A172 (cell line): ENCODE measurements around the gene DLD. TPM values are rescaled to one million over a fixed set of nuclear protein-coding genes. Genes with fewer than 3 reads are reported as not detected.
"Not testable (repeated sequence)": the region's sequence is repeated elsewhere in the genome, so short reads cannot be mapped to it uniquely, and the experiment has no call there.

Experiments used
- DNase-seq: peaks from one replicate; pipeline ENCODE4 v3.0.0-alpha.2; 2015; ENCODE audit warnings: low spot score
- total RNA-seq: library from RNA; depleted of rRNA; stranded (reverse); fragments of >200 nt; shearing (Covaris generic); gene quantifications from 2 replicates; pipeline ENCODE4 v1.2.3, GENCODE V29; 2014

DLD gene
- total RNA-seq, 1 experiment from 2014 or later, result 363 TPM

DNA sequence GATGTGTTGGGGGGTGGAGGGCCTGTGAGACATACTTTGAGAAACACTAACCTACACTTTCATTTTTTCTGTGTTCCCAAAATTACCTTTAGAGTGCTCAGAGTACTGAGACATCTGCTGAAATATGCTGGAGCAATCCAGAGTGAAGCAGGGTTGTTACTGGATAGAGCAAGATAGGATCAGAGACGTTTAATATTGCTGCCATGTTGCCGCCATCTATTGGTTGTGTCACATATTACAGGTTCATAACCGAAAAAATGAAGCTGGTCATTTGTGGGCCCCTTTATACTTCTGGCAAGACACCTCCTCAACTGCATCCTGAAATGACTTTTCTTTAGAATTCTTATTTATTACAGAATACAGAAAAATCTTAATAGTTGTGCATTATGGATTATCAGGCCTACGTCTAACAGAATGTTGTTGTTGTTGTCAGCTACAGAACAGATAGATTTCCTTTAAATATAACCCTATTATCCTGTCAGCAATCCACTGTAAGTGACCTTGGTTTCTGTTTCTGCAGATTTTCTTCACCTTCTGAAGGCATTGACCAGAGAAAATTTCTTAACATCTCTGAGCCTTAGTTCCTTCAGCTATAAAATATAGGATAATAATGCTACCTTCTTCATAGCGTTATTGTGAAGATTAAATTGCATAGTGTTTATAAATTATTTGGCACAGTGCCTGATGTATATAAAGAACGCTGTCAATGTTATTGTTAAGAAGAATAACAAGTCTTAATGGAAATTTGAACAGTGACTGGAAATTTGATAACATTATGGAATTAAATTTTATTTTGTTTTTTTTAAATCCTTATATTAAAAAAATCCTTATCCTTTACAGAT lies 16.2 kb upstream of the DLD start:
- peak; percentile 79 for DNase-seq

DNA sequence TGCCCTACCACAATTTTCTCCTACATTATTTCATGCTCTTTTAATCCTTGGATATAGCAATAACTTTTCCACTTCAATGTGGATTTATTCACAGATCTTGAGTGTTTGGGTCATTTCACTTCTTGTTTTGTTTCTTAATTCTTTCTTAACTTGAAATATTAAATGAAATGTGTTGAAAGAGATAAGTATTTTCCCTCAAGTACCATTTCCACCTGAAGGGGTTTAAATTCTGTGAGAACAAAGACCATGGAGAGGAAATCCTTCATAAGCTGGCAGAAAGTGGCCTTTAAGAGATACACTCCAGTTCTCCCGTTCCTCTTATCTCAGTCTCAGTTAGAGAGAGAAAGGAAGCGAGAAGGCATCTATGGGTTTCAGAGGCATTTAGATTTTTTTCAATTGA lies 14.1 kb upstream of the DLD start:
- no peak for DNase-seq

DNA sequence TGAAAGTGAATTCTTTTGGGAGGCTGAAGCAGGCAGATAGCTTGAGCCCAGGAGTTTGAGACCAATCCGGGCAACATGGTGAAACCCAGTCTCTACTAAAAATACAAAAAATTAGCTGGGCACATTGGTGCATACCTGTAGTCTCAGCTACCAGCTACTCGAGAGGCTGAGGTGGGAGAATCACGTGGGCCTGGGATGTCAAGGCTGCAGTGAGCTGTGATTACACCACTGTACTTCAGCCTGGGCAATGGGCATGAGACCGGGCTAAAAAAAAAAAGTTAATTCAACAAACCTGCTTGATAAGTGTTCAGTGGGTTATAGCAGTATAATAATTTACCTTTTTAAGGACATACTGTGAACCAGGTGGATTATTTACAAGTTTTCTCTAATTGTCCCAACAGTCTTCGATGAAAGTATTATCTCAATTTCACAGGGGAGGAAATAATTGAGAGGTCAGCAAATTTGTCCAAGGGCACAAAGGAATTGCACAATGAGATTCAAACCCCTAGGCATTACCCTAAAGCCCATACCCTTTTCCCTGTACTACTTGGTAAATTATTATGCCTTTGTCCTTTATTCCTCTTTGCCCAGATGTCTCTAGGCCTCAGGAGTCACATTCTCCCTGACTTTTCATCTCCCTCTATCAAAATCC lies 13.1 kb upstream of the DLD start:
- DNase-seq, result no peak

DNA sequence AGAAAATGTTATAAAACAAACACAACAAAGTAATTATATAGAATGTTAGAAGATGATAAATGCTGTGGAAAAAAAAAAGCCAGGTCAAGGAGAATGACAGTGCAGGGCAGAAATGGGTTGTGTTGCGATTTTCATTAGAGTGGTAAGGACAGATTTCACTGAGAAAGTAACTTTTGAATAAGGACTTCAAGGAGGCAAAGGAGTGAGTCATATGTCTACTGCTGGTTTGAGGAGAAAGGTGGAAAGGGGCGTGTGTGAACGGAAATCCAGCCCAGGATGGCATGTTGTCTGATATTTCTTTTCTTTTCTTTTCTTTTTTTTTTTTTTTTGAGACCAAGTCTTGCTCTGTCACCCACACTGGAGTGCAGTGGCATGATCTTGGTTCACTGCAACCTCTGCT lies 12.3 kb upstream of the DLD start:
- DNase-seq, result no peak

- peak; percentile 70 for DNase-seq
Observed at GRCh38 chr7:107879400-107880035, 11.5 kb upstream of the DLD start.

GRCh38 chr7:107882766-107883165 lies 8.2 kb upstream of the DLD start:
- no peak for DNase-seq

GRCh38 chr7:107884066-107884818 lies 6.7 kb upstream of the DLD start:
- no peak for DNase-seq

DNA sequence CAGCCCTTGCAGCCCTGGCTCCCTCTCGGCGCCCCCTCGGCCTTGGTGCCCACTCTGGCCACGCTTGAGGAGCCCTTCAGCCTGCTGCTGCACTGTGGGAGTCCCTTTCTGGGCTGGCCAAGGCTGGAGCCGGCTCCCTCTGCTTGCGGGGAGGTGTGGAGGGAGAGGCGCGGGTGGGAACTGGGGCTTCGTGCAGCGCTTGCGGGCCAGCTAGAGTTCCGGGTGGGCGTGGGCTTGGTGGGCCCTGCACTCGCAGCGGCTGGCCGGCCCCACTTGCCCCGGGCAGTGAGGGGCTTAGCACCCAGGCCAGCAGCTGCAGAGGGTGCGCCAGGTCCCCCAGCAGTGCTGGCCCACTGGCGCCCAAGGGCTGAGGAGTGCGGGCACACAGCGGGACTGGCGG lies 3.2 kb upstream of the DLD start:
- DNase-seq, result not testable (repeated sequence)

DNA sequence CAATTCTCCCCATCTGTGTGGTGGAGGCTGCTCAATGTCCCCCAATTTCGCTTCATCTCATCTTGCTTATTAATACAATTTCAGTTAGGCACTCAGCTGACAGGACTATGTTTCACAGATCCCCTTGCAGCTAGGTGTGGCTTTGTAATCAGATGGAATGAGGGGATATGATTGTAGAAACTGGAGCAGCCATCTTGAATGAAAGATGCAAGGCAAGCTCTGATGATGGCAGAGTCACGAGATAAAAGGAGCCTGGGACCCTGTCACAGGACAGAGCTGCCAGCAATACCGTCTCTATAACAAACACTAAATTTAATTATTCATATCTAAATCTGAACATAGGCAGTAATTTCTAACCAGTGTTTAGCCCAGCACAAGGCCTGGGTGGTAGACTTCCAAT lies 991 bp upstream of the DLD start:
- DNase-seq, result no peak

- no peak for DNase-seq
Observed at GRCh38 chr7:107890493-107890961, 456 bp upstream of the DLD start.

DNA sequence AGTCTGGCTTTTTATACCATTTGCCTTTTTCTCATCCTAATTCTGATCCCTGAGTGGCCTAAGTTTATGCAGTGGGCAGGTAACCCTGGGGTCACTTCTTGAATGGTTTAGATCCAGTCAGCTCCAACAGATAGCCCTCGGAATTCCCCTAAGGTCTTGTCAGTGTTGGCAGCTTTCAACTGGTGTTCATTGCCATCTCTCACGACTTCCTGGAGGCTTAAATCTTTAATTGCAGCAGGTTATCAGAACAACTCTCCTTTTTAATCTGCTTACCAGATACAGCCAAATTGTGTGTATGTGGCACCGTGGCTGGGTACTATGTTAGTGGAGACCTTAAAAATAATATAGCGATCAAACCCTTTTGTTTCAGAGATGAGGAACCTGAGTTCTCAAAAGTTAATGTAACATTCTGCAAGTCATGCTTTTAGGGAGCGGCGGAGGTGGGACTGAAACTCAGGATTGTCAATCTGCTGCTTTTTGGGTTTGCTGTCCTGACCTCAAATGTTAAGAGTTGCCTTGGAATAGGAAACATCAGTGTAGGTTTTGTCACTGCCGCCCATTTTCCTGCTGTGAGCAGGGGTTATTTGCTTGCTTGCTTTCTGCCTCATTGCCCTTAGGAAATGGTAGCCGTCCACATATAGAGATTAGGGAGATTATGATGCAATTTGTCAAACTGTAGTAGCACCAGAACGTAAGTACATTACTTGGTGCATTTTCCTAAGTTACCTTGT lies 818 bp downstream of the DLD start:
- peak; percentile 42 for DNase-seq

DNA sequence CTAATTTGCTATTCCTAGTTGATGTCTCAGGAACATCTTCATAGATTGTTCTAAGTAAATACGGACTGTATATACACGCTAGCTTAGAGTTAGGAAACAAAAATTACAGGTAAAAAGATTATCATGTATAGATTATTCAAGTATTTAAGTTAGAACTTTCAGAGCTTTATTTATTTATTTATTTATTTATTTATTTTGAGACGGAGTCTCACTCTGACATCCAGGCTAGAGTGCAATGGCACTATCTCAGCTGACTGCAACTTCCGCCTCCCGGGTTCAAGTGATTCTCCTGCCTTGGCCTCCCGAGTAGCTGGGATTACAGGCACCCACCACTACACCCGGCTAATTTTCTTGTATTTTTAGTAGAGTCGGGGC lies 1.4 kb downstream of the DLD start:
- not testable (repeated sequence) for DNase-seq

DNA sequence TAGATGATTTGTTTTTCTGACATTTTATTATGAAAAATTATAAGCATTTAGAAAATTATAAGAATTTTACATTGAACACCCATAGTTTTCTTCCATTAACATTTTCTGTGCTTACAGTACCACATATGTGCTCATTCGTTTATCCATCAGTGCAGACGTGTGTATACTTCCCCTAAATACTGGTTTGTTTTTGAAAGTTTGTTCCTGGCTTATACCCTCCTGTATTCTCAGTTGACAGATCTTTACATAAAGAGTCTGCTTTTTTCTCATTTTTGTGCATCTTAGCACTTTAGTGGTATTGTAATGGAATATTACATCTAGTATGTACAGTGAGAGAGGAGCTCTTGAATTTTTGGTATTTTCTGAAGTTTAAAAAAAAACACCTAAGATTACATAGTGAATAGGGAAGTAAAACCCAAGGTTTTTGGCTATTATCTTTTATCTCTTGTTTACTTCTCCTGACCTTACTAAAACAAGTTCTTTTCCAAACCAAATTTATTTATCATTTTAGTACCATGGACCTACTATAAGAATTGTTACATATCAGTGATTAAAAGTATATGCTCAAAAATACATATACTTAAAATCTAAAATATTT lies 8.1 kb downstream of the DLD start:
- DNase-seq, result no peak

GRCh38 chr7:107900496-107901015 lies 9.6 kb downstream of the DLD start:
- no peak for DNase-seq

DNA sequence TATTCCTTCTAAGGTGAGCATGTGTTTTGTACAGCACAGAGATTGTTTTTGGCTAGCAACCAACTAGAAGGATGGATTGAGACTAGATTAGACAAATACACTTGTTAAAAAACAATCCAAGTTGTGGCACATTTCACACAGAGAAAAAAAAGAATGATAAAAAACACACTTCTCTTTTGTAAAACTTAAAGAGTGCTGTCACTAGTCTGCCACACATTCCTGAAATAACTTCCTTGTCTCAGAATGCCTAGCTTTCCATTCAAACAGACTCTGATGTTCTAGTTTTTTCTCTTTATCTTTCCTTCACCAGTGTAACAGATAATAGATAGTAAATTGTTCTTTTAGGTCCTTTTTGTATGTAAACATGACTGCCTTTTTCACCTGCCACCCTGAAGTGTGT lies 11.4 kb downstream of the DLD start:
- DNase-seq, result no peak

- DNase-seq, result no peak
Observed at GRCh38 chr7:107907790-107908189, 16.8 kb downstream of the DLD start.

- DNase-seq, result no peak
Observed at GRCh38 chr7:107909445-107909844, 18.5 kb downstream of the DLD start.

DNA sequence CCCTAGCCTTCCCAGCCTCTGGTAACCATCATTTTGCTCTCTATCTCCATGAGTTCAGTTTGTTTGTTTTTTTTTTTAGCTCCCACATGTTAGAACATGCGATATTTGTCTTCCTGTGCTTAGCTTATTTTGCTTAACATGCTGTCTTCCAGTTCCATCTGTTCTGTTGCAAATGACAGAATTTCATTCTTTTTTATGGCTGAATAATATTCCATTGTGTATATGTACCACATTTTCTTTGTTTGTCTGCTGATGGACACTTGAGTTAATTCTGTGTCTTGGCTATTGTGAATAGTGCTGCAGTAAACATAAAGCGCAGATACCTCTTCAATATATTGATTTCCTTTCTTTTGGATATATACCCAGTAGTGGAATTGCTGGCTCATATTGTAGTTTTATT lies 21.0 kb downstream of the DLD start:
- no peak for DNase-seq

GRCh38 chr7:107913851-107914250 lies 22.9 kb downstream of the DLD start:
- no peak for DNase-seq

DNA sequence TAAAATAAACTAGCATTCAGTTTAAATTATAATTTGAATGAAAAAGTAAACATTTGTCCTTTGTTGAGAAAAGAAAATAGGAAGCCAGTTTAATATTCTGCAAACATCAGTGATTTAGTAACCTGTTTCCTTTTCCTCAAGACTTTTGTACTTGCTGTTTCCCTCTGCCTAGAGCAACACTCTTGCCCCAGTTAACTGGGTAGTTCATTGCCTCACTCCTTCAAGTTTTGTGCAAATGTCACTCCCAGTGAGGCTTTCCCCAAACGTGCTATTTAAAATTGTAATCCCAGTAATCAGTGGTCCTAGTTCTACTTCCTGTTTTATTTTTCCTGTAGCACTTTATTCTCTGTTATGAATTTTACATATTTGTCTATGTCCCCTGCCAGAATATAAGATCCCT lies 23.8 kb downstream of the DLD start:
- no peak for DNase-seq

GRCh38 chr7:107915541-107915940 lies 24.6 kb downstream of the DLD start:
- DNase-seq, result no peak
